OCI-LY7 (cell line): Measurements from ENCODE around the gene RGS17. TPM values are rescaled to one million over a fixed set of nuclear protein-coding genes. Genes with fewer than 3 reads are reported as not detected.

Experiments used
- BruUV-seq: library from RNA; stranded (reverse); fragments of 400-500 nt; replicated peaks from 2 replicates; lab custom pipeline; 2021; lab: Mats Ljungman, UMichigan
- CTCF ChIA-PET: fragments of 300-600 bp; sonication (Branson Sonifier 250); formaldehyde crosslinking; loops from one replicate; lab custom pipeline; 2022; ENCODE audit warnings: antibody characterized with exemption; ENCODE audit not compliant: unreplicated experiment; lab: Charles Lee
- POLR2A ChIA-PET: fragments of 300-600 bp; sonication (Branson Sonifier 250); formaldehyde crosslinking; loops from one replicate; lab custom pipeline; 2022; ENCODE audit warnings: antibody characterized with exemption; lab: Charles Lee
- DNase-seq: peaks from one replicate; pipeline ENCODE4 v3.0.0-alpha.2; 2015; ENCODE audit warnings: low spot score
- H2AFZ ChIP-seq: fragments of 200-600 bp; sonication (generic), shearing (Covaris generic); 2 replicates; pipeline ENCODE4 v1.6.1; 2014; ENCODE audit warnings: mild to moderate bottlenecking, antibody characterized with exemption, low read length, moderate library complexity
- H3K27ac ChIP-seq: fragments of 200-600 bp; sonication (generic); 2 replicates; pipeline ENCODE4 v1.5.1; 2014; ENCODE audit warnings: mixed run types, low read depth, mild to moderate bottlenecking, moderate library complexity, low read length, inconsistent platforms; ENCODE audit not compliant: poor library complexity, severe bottlenecking
- H3K36me3 ChIP-seq: fragments of 200-600 bp; sonication (generic); 2 replicates; pipeline ENCODE4 v1.6.1; 2014; ENCODE audit warnings: mild to moderate bottlenecking, antibody characterized with exemption, low read length, moderate library complexity, mixed read lengths; ENCODE audit not compliant: insufficient read depth
- H3K4me1 ChIP-seq: fragments of 200-600 bp; sonication (generic); 2 replicates; pipeline ENCODE4 v1.5.1; 2014; ENCODE audit warnings: mild to moderate bottlenecking, low read length; ENCODE audit not compliant: insufficient read depth, poor library complexity, severe bottlenecking
- H3K4me2 ChIP-seq: fragments of 200-600 bp; sonication (generic); 2 replicates; pipeline ENCODE4 v1.6.1; 2014; ENCODE audit warnings: mild to moderate bottlenecking, low read length
- H3K4me3 ChIP-seq: fragments of 200-600 bp; sonication (generic); 2 replicates; pipeline ENCODE4 v1.5.1; 2014; ENCODE audit warnings: mild to moderate bottlenecking, low read depth, low read length; ENCODE audit not compliant: poor library complexity, severe bottlenecking
- H3K79me2 ChIP-seq: fragments of 200-600 bp; sonication (generic); 2 replicates; pipeline ENCODE4 v1.6.1; 2016; ENCODE audit warnings: low read depth, mild to moderate bottlenecking, low read length, moderate library complexity, mixed read lengths; ENCODE audit not compliant: insufficient read depth
- H3K9me2 ChIP-seq: fragments of 200-600 bp; sonication (generic); 2 replicates; pipeline ENCODE4 v1.6.1; 2016; ENCODE audit warnings: mild to moderate bottlenecking, low read length, mixed read lengths; ENCODE audit not compliant: insufficient read depth
- H3K9me3 ChIP-seq: fragments of 200-600 bp; sonication (generic); 2 replicates; pipeline ENCODE4 v1.6.1; 2014; ENCODE audit warnings: mild to moderate bottlenecking, mixed run types, low read length, mixed read lengths
- H4K20me1 ChIP-seq: fragments of 200-600 bp; sonication (generic); 2 replicates; pipeline ENCODE4 v1.6.1; 2014; ENCODE audit warnings: mild to moderate bottlenecking, antibody characterized with exemption, low read length, moderate library complexity, mixed read lengths; ENCODE audit not compliant: insufficient read depth
- CTCF ChIP-seq: fragments of 200-600 bp; sonication (generic); conservative IDR thresholded peaks from 2 replicates; pipeline ENCODE4 v1.5.1; 2014; ENCODE audit warnings: mild to moderate bottlenecking, antibody characterized with exemption, low read length, moderate library complexity, mixed read lengths
- EZH2phosphoT487 ChIP-seq: fragments of 200-600 bp; sonication (generic); IDR thresholded peaks from 2 replicates; pipeline ENCODE4 v1.6.1; 2018; ENCODE audit warnings: low read depth, borderline replicate concordance, mild to moderate bottlenecking, mixed run types, antibody characterized with exemption, low read length, moderate library complexity, mixed read lengths
- intact Hi-C: fragments of 100-400 bp; cut with micrococcal nuclease; formaldehyde crosslinking; loops from one replicate; pipeline ENCODE4 v1.10.0; 2022; ENCODE audit not compliant: unreplicated experiment
- total RNA-seq, 2 experiments: library from RNA; depleted of rRNA in 1 of 2; stranded (reverse); fragments of >200 nt in 1 of 2; shearing (Covaris generic) in 1 of 2; gene quantifications; 2 replicates each; pipeline ENCODE4 v1.2.3, GENCODE V29; 2014 to 2022

RGS17 gene
- total RNA-seq, 2 experiments from 2014 or later: not detected

GRCh38 chr6:153065222-153065621, 65.9 kb downstream of the RGS17 start:
- intact Hi-C loops: no loop called here
- Histone ChIP-seq H2AFZ (no peak overlapping the region), H3K4me1 (no peaks in the 10 kb centered on the region), H3K79me2 (no peaks in the 10 kb centered on the region), H4K20me1 (no peaks in the 10 kb centered on the region), H3K4me3 (no peak overlapping the region), H3K9me3 (no peaks in the 10 kb centered on the region), H3K4me2 (no peak overlapping the region), H3K36me3 (no peaks in the 10 kb centered on the region), H3K27ac (no peak overlapping the region), H3K9me2 (no peaks in the 10 kb centered on the region)
- TF ChIP-seq CTCF (no peak), EZH2phosphoT487 (no peak)
- no peak for DNase-seq
- POLR2A ChIA-PET: no interaction called here
- no TSS peak for BruUV-seq
- CTCF ChIA-PET: no interaction called here

- no peaks in the 10 kb centered on the region for H3K9me3 ChIP-seq
- no peak for DNase-seq
- no peaks in the 10 kb centered on the region for H3K36me3 ChIP-seq
- no peak overlapping the region for H3K4me2 ChIP-seq
- no peak for TF ChIP-seq CTCF
- TF ChIP-seq EZH2phosphoT487: no peak
- no peaks in the 10 kb centered on the region for H3K79me2 ChIP-seq
- no peaks in the 10 kb centered on the region for H4K20me1 ChIP-seq
- no peak overlapping the region for H3K4me3 ChIP-seq
- ChIA-PET POLR2A (no interaction called here), CTCF (no interaction called here)
- no peaks in the 10 kb centered on the region for H3K9me2 ChIP-seq
- H3K4me1 ChIP-seq: no peaks in the 10 kb centered on the region
- H3K27ac ChIP-seq: no peak overlapping the region
- no TSS peak for BruUV-seq
- H2AFZ ChIP-seq: no peak overlapping the region
- intact Hi-C loops: no loop called here
Observed at GRCh38 chr6:153063936-153064335, 67.1 kb downstream of the RGS17 start.

- Histone ChIP-seq H2AFZ (no peak overlapping the region), H3K4me1 (no peaks in the 10 kb centered on the region), H3K79me2 (no peaks in the 10 kb centered on the region), H3K27ac (no peak overlapping the region), H3K4me3 (no peak overlapping the region), H3K9me2 (no peaks in the 10 kb centered on the region), H4K20me1 (no peaks in the 10 kb centered on the region), H3K9me3 (no peaks in the 10 kb centered on the region), H3K4me2 (no peak overlapping the region), H3K36me3 (no peaks in the 10 kb centered on the region)
- ChIA-PET POLR2A (interaction anchor here (0.6 kb wide), 1 partner anchor 199 kb away, joined by 3 read pairs; no protein-coding TSS in a partner anchor), CTCF (no interaction called here)
- no TSS peak for BruUV-seq
- intact Hi-C loops: no loop called here
- DNase-seq: no peak
- TF ChIP-seq EZH2phosphoT487: no peak
- no peak for TF ChIP-seq CTCF
Observed at GRCh38 chr6:153062516-153062915, 68.6 kb downstream of the RGS17 start.
